GM12892 (cell line): ENCODE results near the gene PLA2G12B.
"Not testable (repeated sequence)": the region's sequence is repeated elsewhere in the genome, so short reads cannot be mapped to it uniquely, and the experiment has no call there.

Source experiments
- POLR2A ChIP-seq: IDR thresholded peaks from 2 replicates; pipeline ENCODE4 v1.6.1; 2011; ENCODE audit warnings: low read depth, low read length, control low read depth
- POLR2AphosphoS5 ChIP-seq: IDR thresholded peaks from 2 replicates; pipeline ENCODE4 v1.6.1; 2011; ENCODE audit warnings: low read depth, low read length, control low read depth

- TF ChIP-seq POLR2A, POLR2AphosphoS5: not testable (repeated sequence)
Measured at GRCh38 chr10:72903941-72904446, 50.6 kb downstream of the PLA2G12B start.
